CD1c-positive myeloid dendritic cell (primary cell): Measurements from ENCODE around the gene PROCR.
"Not testable (repeated sequence)": the region's sequence is repeated elsewhere in the genome, so short reads cannot be mapped to it uniquely, and the experiment has no call there.

Experiments used
- DNase-seq: peaks from one replicate; pipeline ENCODE4 v3.0.0-alpha.2; 2016; ENCODE audit errors: extremely low spot score

The PROCR gene

GRCh38 chr20:35165221-35166185 lies 6.4 kb upstream of the PROCR start:
- DNase-seq: no peak

DNA sequence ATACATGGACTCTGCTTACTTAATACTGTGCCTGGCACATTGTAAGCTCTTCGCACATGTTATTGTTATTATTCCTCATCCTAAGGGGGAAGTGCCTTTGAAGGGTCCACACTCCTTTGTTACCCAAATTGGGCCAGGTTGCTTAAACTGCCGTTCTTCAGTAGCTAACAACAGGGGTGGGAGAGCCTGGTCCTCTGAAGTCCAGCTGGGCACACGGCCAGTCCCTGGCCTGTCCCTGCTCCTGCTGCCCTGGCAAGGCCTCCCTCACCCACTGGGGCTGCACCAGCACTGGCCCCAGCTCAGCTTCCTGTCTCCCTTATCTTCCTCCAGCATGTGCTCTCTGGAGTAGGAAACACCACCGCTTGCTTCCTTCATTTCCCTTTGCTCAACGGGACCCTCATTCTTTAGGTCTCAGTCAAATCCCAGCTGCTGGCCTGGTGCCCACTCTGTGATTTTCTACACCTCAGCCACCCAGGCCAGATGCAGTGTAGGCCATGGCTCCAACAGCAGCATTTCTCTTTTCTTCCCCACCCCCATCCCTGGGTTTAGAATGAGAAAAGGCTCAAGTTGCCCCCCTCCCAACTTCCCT lies 5.5 kb upstream of the PROCR start:
- no peak for DNase-seq

- no peak for DNase-seq
Observed at GRCh38 chr20:35167787-35168186, 4.1 kb upstream of the PROCR start.

DNA sequence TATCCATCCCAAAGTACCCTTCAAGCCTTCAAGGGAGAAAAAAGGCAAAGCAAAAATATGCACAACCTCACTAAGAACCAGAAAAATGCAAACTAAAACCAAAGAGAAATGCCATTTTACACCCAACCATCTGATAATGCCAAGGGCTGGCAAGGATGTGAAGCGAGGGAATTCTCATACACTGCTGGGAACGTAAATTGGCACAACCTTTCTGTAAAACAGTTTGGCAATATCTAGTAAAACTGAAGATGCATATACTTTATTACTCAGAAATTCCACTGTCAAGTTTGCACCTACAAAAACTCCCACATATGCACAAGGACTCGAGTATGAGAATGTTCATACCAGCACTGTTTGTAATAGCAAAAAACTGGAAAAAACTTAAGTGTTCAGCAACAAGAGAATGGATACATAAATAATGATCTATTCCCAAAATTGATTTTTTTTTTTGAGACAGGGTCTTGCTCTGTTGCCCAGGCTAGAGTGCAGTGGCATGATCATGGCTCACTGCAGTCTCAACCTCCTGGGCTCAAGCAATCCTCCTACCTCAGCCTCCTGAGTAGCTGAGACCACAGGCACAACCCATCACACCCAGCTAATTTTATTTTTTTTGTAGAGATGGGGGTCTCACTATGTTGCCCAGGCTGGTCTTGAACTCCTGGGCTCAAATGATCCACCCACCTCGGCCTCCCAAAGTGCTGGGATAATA lies 3.0 kb upstream of the PROCR start:
- DNase-seq: not testable (repeated sequence)

DNA sequence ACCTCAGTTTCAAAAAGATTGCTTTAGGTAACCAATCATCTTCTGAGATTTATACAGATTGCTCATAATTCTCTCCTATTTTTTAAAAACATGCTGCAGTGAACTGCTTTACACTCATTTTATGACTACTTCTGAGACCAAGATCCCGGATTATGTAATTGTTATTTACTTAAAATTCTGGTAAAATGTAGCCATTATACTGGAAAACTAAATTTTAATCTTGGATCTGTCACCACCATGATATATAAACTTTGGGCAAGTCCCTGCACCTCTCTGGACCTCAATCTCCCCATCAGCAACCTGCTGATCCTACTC lies 477 bp upstream of the PROCR start:
- DNase-seq: no peak

DNA sequence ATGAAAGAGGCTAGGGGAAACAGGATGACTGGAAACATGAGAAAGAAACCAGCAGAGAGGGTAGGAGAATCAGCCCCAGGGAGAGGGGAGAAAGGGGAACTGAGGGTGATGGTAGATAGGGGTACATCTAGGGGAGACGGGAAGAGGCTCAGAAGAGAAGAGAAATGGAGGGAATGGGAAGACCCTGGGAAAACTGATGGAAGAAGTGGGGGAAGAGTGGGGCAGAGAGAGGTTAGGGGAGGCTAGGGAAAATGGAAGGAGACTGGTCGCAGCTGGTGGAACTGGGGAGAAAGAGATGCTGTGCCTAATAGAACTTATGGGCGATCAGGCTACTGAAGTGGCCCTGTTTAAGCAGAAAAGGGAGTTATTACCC lies 548 bp downstream of the PROCR start:
- DNase-seq: no peak

- DNase-seq: no peak
Observed at GRCh38 chr20:35173576-35174192, 1.8 kb downstream of the PROCR start.

DNA sequence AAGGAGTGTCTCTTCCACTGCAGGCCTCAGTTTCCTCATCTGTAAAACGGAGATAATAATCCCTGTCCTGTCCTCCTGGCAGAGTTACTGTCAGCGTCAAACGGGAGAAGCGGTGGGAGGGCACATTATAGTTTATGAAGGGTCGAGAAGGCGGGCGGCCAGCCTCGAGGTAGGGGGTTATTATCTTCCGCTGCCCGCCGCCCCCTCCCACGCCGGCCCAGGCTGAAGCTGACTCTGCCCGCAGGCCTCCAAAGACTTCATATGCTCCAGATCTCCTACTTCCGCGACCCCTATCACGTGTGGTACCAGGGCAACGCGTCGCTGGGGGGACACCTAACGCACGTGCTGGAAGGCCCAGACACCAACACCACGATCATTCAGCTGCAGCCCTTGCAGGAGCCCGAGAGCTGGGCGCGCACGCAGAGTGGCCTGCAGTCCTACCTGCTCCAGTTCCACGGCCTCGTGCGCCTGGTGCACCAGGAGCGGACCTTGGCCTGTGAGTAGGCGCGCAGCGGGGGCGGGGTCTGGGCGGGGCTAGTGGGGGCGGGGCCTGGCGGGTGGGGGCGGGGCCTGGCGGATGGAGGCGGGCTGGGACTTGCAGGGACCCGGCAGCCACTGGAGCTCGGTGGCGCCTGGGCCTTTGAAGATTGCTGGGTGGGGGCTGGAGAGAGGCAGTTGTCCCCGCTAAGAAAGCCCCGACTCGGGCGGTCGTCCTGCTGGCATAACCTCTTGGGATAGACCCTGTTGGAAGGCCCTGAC lies 2.8 kb downstream of the PROCR start:
- DNase-seq: no peak

GRCh38 chr20:35176132-35176531 lies 4.3 kb downstream of the PROCR start:
- no peak for DNase-seq

DNA sequence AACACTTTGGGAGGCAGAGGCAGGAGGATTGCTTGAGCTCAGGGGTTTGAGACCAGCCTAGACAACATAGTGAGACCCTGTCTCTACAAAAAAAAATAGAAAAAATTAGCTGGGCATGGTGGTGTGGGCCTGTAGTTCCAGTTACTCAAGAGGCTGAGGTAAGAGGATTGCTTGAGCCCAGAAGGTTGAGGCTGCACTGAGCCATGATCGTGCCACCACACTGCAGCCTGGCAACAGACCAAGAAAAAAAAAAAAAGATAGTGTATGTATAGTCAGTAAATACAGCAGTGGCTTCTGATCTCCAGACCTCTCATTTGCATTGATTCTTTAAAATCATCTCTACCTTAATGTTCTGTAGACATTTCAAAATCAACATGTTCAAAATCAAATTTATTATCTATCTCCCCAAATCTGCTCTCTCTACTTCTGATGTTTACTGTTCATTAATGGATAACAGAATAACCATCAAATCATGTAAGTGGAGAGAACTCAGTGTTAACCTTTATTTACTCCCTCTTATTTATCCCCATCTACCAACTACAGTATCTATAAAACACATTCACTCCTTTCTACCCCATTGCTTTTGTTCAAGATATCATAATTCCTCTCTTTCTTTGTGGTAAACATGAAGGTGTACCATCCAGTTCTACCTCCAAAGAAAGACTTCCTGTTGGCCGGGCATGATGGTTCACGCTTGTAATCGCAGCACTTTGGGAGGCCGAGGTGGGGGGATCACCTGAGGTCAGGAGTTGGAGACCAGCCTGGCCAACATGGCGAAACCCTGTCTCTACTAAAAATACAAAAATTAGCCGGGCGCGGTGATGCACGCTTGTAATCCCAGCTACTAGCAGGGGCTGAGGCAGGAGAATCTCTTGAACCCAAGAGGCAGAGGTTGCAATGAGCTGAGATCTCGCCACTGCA lies 7.7 kb downstream of the PROCR start:
- no peak for DNase-seq

DNA sequence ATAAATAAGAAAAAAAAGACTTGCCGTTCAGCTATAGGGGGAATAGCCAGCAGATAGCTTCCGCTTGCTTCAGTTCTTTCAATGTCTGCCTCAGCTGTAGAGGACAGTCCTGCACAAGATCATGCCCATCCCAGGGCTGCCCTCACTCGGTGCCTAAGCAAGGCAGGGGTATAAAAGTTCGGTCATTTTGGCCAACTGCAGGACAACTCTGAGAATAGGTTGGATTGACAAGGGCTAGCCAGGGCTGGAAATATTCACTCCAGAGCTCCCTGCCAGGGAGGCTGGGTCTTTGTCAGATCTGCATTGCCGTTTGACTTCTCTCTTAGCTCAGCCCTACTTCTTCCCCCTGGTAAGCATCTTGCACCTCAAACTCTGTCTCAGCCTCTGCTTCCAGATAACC lies 8.4 kb downstream of the PROCR start:
- DNase-seq: no peak

DNA sequence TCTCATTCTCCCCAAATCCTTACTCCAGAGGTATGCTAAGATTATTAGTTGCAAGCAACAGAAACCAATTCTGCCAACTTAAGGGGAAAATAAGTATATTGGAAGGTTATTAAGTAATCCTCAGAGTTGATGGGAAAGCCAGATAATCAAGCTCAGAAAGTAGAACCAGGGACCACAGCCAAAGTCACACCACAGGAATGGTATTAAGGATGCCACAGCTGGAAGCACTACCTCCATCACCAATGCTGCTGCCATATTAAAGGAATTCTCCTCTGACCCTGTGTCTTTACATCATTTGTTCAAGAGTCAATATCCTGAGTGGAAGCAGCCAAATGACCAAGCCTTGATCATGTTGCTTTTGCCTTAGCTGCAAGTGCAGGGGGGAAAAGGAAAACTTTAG lies 9.9 kb downstream of the PROCR start:
- DNase-seq: no peak

DNA sequence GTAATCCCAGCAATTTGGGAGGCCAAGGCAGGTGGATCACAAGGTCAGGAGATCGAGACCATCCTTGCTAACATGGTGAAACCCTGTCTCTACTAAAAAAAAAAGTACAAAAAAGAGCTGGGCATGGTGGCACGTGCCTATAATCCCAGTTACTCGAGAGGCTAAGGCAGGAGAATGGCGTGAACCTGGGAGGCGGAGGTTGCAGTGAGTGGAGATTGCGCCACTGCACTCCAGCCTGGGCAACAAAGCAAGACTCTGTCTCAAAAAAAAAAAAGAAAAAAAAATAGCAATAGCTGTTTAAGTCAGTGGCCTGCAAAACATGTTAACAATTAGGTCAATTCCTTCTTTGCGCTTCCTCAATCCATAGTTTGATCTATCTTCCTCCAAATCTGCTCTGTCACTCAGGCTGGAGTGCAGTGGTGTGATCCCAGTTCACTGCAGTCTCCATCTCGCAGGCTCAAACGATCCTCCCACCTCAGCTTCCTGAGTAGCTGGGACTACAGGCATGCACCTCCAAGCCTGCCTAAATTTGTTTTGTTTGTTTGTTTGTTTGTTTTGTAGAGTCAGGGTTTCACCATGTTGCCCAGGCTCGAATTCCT lies 14.9 kb downstream of the PROCR start:
- not testable (repeated sequence) for DNase-seq

DNA sequence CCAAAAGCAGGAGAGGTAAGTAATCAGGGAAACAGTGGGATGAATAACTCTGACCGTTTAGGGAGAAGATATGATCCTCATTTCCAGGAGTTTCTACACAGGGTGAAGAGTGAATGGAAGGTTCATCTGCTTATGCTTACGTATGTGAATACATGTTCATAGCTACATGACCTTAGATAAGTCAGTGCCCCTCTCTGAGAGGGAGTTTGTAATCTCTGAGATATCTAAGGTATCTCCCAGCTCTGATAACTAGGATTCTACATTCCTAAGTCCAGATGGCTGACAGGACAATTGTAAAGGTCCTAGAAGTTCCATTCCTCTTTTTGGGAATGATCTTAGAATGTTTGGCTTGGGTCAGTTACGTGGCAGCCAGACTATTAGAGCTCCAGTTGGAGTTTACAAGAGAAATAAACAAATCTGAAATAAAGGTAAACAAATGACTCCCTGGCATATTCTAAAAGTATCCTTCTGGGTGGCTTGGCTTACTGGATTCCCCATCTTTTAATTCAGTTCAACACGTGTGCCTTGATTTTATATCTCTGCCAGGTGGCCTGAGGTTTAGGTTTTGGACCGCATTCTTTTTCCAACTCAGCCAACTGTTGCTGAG lies 15.8 kb downstream of the PROCR start:
- DNase-seq: no peak

DNA sequence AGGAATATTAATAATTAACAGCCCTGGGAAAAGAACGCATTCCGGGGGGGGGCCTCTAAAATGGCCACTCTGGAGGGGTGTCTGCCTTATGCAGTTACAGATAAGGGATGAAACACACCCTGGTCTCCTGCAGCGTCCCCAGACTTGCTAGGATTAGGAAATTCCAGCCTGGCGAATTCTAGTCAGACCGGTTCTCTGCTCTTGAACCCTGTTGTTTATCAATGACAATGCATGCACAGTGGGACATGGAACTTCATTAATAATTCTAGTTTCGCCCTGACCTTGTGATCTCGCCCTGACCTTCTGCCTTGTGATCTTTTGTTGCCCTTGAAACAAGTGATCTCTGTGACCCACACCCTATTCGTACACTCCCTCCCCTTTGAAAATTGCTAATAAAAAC lies 17.4 kb downstream of the PROCR start:
- not testable (repeated sequence) for DNase-seq

- DNase-seq: no peak
Observed at GRCh38 chr20:35190556-35190955, 18.7 kb downstream of the PROCR start.

GRCh38 chr20:35191419-35192117 lies 19.7 kb downstream of the PROCR start:
- DNase-seq: no peak

DNA sequence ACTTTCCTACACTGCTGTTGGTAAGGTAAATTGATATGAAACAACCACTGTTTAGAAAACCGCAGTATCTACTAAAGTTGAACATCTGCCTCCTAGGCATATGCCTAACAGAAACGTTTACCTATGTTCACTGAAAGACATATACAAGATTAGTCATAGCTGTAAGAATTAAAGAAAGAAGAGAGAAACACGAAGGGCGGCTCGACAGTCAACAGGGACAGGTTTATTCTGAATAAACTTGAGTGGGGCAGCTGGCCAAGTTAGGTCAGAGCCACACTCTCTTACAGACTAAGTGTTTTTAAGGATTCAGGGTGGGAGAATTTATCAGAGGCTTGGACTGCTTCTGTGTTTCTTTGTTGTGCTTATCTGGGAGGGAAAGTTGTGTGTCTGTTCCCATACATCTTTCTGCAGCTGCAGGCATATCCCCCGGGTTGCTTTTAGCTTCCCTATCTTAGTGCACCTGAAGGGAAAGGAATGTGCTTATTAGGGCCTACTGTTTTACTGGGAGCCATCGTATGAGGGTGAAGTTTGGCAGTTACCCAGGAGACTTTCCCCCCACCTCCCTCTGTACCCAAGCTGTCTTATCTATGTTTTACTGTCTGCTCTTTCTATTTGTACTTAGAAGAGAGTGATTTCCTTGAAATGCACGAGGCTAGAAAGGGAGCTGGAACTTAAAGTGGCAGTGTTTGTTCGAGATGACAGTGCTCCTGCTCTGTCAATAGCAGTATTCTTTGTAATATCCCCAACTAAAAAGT lies 20.4 kb downstream of the PROCR start:
- no peak for DNase-seq
